ENCODE data around the gene KLK1. TPM values are rescaled to one million over a fixed set of nuclear protein-coding genes. Genes with fewer than 3 reads are reported as not detected.
A peak's percentile ranks its signal among the peaks of the same experiment; 100 is the strongest.
"Not testable (repeated sequence)": the region's sequence is repeated elsewhere in the genome, so short reads cannot be mapped to it uniquely, and the experiment has no call there.

Gene KLK1
- total RNA-seq, 1 donor from 2014 or later = 5.0 TPM

DNA sequence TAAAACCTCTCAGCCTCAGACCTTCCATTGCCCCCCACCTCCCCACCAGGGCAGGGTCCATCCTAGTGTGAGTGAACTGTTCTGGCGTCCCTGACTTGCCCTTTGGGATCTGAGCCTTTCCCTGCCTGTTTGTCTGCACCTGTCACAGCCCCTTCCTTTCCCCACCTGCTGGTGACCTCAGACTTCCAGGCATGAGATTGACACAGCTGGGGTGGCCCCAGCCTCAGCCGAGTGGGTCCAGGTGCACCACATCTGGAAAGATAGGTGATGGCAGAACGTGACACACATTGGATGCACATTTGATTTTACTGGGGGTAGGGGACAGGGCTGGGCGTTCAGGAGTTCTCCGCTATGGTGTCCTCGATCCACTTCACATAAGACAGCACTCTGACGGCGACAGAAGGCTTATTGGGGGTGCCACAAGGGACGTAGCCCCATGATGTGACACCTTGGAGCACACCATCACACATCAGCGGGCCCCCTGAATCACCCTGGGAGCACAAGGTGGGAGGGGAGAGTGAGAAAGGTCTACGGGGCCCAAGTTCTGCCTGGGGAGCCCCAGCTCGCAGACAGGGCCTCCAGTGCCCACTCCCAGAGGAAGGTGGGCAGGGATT, 4.6 kb downstream of the KLK1 start:
- H3K4me3 ChIP-seq (ENCODE audit: low read depth, low read length) = no peak overlapping the region
- no peak for DNase-seq (ENCODE audit: low read depth)
- TF ChIP-seq CTCF (conservative IDR thresholded peaks at IDR 0.05; ENCODE audit: low read depth, low read length) = no peak

GRCh38 chr19:50817941-50818858, 5.4 kb downstream of the KLK1 start:
- no peak for TF ChIP-seq CTCF (conservative IDR thresholded peaks at IDR 0.05; ENCODE audit: low read depth, low read length)
- peak overlapping the region; percentile 43 for H3K4me3 ChIP-seq (ENCODE audit: low read depth, low read length)
- DNase-seq (ENCODE audit: low read depth) = no peak

- DNase-seq (ENCODE audit: low read depth) = no peak
- H3K4me3 ChIP-seq (ENCODE audit: low read depth, low read length) = no peak overlapping the region
- TF ChIP-seq CTCF (conservative IDR thresholded peaks at IDR 0.05; ENCODE audit: low read depth, low read length) = no peak
These were observed 8.1 kb downstream of the KLK1 start for GRCh38 chr19:50815439-50815838.

DNA sequence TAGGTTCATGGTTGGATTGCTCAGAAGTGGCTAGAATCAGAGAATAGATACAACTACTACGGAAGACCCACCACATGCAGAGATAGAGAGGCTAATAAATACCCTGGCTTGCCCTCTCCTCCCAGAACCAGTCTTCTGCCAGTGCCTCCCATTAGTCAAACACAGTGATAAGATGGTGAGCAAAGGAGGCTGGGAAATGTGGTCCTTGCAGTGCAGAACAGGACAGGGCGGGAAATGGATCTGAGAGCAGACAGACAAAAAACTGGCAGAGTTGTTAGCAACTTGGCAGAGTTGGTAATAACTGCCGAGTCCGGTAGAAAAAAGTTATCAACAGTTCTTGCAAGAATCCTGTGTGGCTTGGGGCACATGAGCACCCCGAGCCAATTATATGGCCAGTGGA, 8.7 kb downstream of the KLK1 start:
- no peak overlapping the region for H3K4me3 ChIP-seq (ENCODE audit: low read depth, low read length)
- no peak for TF ChIP-seq CTCF (conservative IDR thresholded peaks at IDR 0.05; ENCODE audit: low read depth, low read length)
- DNase-seq (ENCODE audit: low read depth) = no peak

GRCh38 chr19:50812474-50812873, 11.1 kb downstream of the KLK1 start:
- DNase-seq (ENCODE audit: low read depth) = no peak
- no peak for TF ChIP-seq CTCF (conservative IDR thresholded peaks at IDR 0.05; ENCODE audit: low read depth, low read length)
- no peak overlapping the region for H3K4me3 ChIP-seq (ENCODE audit: low read depth, low read length)

DNA sequence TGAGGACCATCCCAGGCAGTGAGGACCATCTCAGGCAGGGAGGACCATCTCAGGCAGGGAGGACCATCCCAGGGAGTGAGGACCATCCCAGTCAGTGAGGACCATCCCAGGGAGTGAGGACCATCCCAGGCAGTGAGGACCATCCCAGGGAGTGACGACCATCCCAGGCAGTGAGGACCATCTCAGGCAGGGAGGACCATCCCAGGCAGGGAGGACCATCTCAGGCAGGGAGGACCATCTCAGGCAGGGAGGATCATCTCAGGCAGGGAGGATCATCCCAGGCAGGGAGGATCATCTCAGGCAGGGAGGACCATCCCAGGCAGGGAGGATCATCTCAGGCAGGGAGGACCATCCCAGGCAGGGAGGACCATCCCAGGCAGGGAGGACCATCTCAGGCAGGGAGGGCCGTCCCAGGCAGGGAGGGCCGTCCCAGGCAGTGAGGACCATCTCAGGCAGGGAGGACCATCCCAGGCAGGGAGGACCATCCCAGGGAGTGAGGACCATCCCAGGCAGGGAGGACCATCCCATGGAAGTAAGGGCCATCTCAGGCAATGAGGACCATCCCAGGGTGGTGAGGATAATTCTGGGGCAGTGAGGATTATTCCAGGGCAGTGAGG, 11.9 kb downstream of the KLK1 start:
- DNase-seq (ENCODE audit: low read depth); H3K4me3 ChIP-seq (ENCODE audit: low read depth, low read length): not testable (repeated sequence)

GRCh38 chr19:50808856-50809255, 14.7 kb downstream of the KLK1 start:
- no peak for TF ChIP-seq CTCF (conservative IDR thresholded peaks at IDR 0.05; ENCODE audit: low read depth, low read length)
- no peak for DNase-seq (ENCODE audit: low read depth)
- H3K4me3 ChIP-seq (ENCODE audit: low read depth, low read length) = no peak overlapping the region
